ENCODE measurements around the gene RNF5. TPM values are rescaled to one million over a fixed set of nuclear protein-coding genes. Genes with fewer than 3 reads are reported as not detected.
"Not testable (repeated sequence)": the region's sequence is repeated elsewhere in the genome, so short reads cannot be mapped to it uniquely, and the experiment has no call there.

Gene RNF5
- total RNA-seq, 1 donor from 2014 or later, result 58.8 TPM

GRCh38 chr6:32189069-32189741, 11.0 kb downstream of the RNF5 start:
- no peak for DNase-seq (ENCODE audit: low read depth)

- no peak for DNase-seq (ENCODE audit: low read depth)
Observed at GRCh38 chr6:32189742-32190053, 11.5 kb downstream of the RNF5 start.

- peak; percentile 81 for DNase-seq (ENCODE audit: low read depth)
Observed at GRCh38 chr6:32190054-32190851, 12.0 kb downstream of the RNF5 start, which contains the start of gene PBX2. PBX2 (minus strand) TSS chr6:32190202; CDS start chr6:32189915, 287 bp downstream.

GRCh38 chr6:32190911-32191677, 12.9 kb downstream of the RNF5 start:
- no peak for DNase-seq (ENCODE audit: low read depth)

GRCh38 chr6:32191696-32192607, 13.7 kb downstream of the RNF5 start:
- DNase-seq (ENCODE audit: low read depth), result no peak

GRCh38 chr6:32192608-32193039, 14.4 kb downstream of the RNF5 start, which contains the start of gene GPSM3:
GPSM3 (minus strand) TSS chr6:32192643; CDS start chr6:32192513, 130 bp downstream.
- no peak for DNase-seq (ENCODE audit: low read depth)

GRCh38 chr6:32193096-32193495, 14.9 kb downstream of the RNF5 start:
- DNase-seq (ENCODE audit: low read depth), result not testable (repeated sequence)

GRCh38 chr6:32194388-32194787, 16.2 kb downstream of the RNF5 start:
- no peak for DNase-seq (ENCODE audit: low read depth)

GRCh38 chr6:32194825-32195651, 16.8 kb downstream of the RNF5 start:
- peak; percentile 48 for DNase-seq (ENCODE audit: low read depth)

GRCh38 chr6:32195652-32195901, 17.4 kb downstream of the RNF5 start:
- peak; percentile 97 for DNase-seq (ENCODE audit: low read depth)

GRCh38 chr6:32195902-32196681, 17.9 kb downstream of the RNF5 start:
- peak; percentile 51 for DNase-seq (ENCODE audit: low read depth)

- no peak for DNase-seq (ENCODE audit: low read depth)
Observed at GRCh38 chr6:32196682-32197616, 18.7 kb downstream of the RNF5 start.

GRCh38 chr6:32198345-32198696, 20.1 kb downstream of the RNF5 start:
- no peak for DNase-seq (ENCODE audit: low read depth)

GRCh38 chr6:32198866-32199265, 20.7 kb downstream of the RNF5 start:
- no peak for DNase-seq (ENCODE audit: low read depth)

GRCh38 chr6:32200711-32201475, 22.7 kb downstream of the RNF5 start:
- DNase-seq (ENCODE audit: low read depth), result no peak

- DNase-seq (ENCODE audit: low read depth), result no peak
Observed at GRCh38 chr6:32202186-32202585, 24.0 kb downstream of the RNF5 start.

GRCh38 chr6:32203426-32204267, 25.4 kb downstream of the RNF5 start:
- no peak for DNase-seq (ENCODE audit: low read depth)

All from renal cortical epithelial cell (primary cell).